ENCODE measurements around the gene UCK2. TPM values are rescaled to one million over a fixed set of nuclear protein-coding genes. Genes with fewer than 3 reads are reported as not detected.

UCK2 gene
- polyA plus RNA-seq, 3 donors: 12.4 to 15.4 (median 12.8) TPM

- H3K9me3 Mint-ChIP-seq: no peaks in the 10 kb centered on the region
- no peaks in the 10 kb centered on the region for H3K9me3 ChIP-seq (replicated peaks in 1 of 2; ENCODE audit: control insufficient read depth in 1 of 2, insufficient read depth in 1 of 2, low read length in 2 of 2)
- no peaks in the 10 kb centered on the region for H3K27me3 Mint-ChIP-seq (ENCODE audit: low read depth in 3 of 3)
- TF ChIP-seq, protein P1, sequence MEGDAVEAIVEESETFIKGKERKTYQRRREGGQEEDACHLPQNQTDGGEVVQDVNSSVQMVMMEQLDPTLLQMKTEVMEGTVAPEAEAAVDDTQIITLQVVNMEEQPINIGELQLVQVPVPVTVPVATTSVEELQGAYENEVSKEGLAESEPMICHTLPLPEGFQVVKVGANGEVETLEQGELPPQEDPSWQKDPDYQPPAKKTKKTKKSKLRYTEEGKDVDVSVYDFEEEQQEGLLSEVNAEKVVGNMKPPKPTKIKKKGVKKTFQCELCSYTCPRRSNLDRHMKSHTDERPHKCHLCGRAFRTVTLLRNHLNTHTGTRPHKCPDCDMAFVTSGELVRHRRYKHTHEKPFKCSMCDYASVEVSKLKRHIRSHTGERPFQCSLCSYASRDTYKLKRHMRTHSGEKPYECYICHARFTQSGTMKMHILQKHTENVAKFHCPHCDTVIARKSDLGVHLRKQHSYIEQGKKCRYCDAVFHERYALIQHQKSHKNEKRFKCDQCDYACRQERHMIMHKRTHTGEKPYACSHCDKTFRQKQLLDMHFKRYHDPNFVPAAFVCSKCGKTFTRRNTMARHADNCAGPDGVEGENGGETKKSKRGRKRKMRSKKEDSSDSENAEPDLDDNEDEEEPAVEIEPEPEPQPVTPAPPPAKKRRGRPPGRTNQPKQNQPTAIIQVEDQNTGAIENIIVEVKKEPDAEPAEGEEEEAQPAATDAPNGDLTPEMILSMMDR (IDR thresholded peaks at IDR 0.05): no peak
- intact Hi-C loops (cut with micrococcal nuclease): no loop called here
- peaks cover 0 to 3% of the 10 kb centered on the region in 2 donors for H3K36me3 Mint-ChIP-seq
- no peak overlapping the region for H3K4me2 ChIP-seq (replicated peaks; ENCODE audit: extremely low read depth, low read length, poor library complexity, severe bottlenecking)
- H3K27ac Mint-ChIP-seq: peak overlapping the region in 2 of 7 donors; percentile 46 to 75
- 100% methylated on average over 1 of the region's 3 CpGs for WGBS (ENCODE audit: insufficient coverage)
- H3K4me1 ChIP-seq (ENCODE audit: control insufficient read depth in 1 of 2, insufficient read depth in 2 of 2, low read length in 2 of 2): peaks cover 51 to 53% of the 10 kb centered on the region in 2 donors
- H3K4me3 ChIP-seq (replicated peaks in 1 of 3; ENCODE audit: low read depth in 2 of 3, low read length in 3 of 3): no peak overlapping the region
- peaks cover 3% of the 10 kb centered on the region for H4K20me1 ChIP-seq (ENCODE audit: insufficient read depth, low read length)
- H3K36me3 ChIP-seq (replicated peaks in 1 of 2; ENCODE audit: control insufficient read depth in 1 of 2, insufficient read depth in 2 of 2, low read length in 2 of 2): no peaks in the 10 kb centered on the region
- peaks cover 58% of the 10 kb centered on the region for H3K4me1 Mint-ChIP-seq
- no peak overlapping the region for H2AFZ ChIP-seq (ENCODE audit: insufficient read depth, low read depth, low read length, poor library complexity, severe bottlenecking)
- H3K9ac ChIP-seq (ENCODE audit: insufficient read depth, low read length, poor library complexity, severe bottlenecking): no peak overlapping the region
- no peak overlapping the region for H3K4me3 Mint-ChIP-seq
- H3K79me2 ChIP-seq (ENCODE audit: insufficient read depth, low read length): peaks cover 100% of the 10 kb centered on the region
- no peak for DNase-seq
- H3K27ac ChIP-seq (ENCODE audit: low read depth in 1 of 2, low read length in 2 of 2): no peak overlapping the region
- no peaks in the 10 kb centered on the region for H3K27me3 ChIP-seq (ENCODE audit: control insufficient read depth in 2 of 2, insufficient read depth in 2 of 2, low read length in 2 of 2)
Measured at GRCh38 chr1:165847486-165847885, 20.1 kb downstream of the UCK2 start.

GRCh38 chr1:165849353-165850133, 22.1 kb downstream of the UCK2 start:
- H3K27me3 ChIP-seq (ENCODE audit: control insufficient read depth in 2 of 2, insufficient read depth in 2 of 2, low read length in 2 of 2): no peaks in the 10 kb centered on the region
- 44% methylated on average over 5 of the region's 7 CpGs for WGBS (ENCODE audit: insufficient coverage)
- DNase-seq: no peak
- H3K36me3 Mint-ChIP-seq: peaks cover 0 to 3% of the 10 kb centered on the region in 2 donors
- H3K27ac Mint-ChIP-seq: peak overlapping the region; percentile 61 to 90 (median 80)
- H2AFZ ChIP-seq (ENCODE audit: insufficient read depth, low read depth, low read length, poor library complexity, severe bottlenecking): peak overlapping the region; percentile 47
- peak overlapping the region in 1 of 2 donors; percentile 1 for H3K4me3 Mint-ChIP-seq
- H3K36me3 ChIP-seq (replicated peaks in 1 of 2; ENCODE audit: control insufficient read depth in 1 of 2, insufficient read depth in 2 of 2, low read length in 2 of 2): no peaks in the 10 kb centered on the region
- TF ChIP-seq, protein P1 (IDR thresholded peaks at IDR 0.05): no peak
- H3K9me3 ChIP-seq (replicated peaks in 1 of 2; ENCODE audit: control insufficient read depth in 1 of 2, insufficient read depth in 1 of 2, low read length in 2 of 2): no peaks in the 10 kb centered on the region
- H4K20me1 ChIP-seq (ENCODE audit: insufficient read depth, low read length): no peaks in the 10 kb centered on the region
- H3K27me3 Mint-ChIP-seq (ENCODE audit: low read depth in 3 of 3): no peaks in the 10 kb centered on the region
- peak overlapping the region; percentile 61 to 70 for H3K27ac ChIP-seq (ENCODE audit: low read depth in 1 of 2, low read length in 2 of 2)
- no peaks in the 10 kb centered on the region for H3K9me3 Mint-ChIP-seq
- no peak overlapping the region for H3K4me2 ChIP-seq (replicated peaks; ENCODE audit: extremely low read depth, low read length, poor library complexity, severe bottlenecking)
- H3K9ac ChIP-seq (ENCODE audit: insufficient read depth, low read length, poor library complexity, severe bottlenecking): no peak overlapping the region
- H3K79me2 ChIP-seq (ENCODE audit: insufficient read depth, low read length): peaks cover 94% of the 10 kb centered on the region
- H3K4me1 Mint-ChIP-seq: peaks cover 64% of the 10 kb centered on the region
- no peak overlapping the region for H3K4me3 ChIP-seq (replicated peaks in 1 of 3; ENCODE audit: low read depth in 2 of 3, low read length in 3 of 3)
- peaks cover 60 to 61% of the 10 kb centered on the region in 2 donors for H3K4me1 ChIP-seq (ENCODE audit: control insufficient read depth in 1 of 2, insufficient read depth in 2 of 2, low read length in 2 of 2)
- intact Hi-C loops (cut with micrococcal nuclease): no loop called here

Data from CD14-positive monocyte (primary cell).